Skeletal muscle cell (primary cell): ENCODE data around the gene JMJD1C.

Source experiments
- DNase-seq: peaks from one replicate; pipeline ENCODE4 v3.0.0-alpha.2; 2010; ENCODE audit warnings: low read depth
- H3K4me3 ChIP-seq: 2 replicates; pipeline ENCODE4 v1.5.1; 2011; ENCODE audit warnings: low read depth, mild to moderate bottlenecking, control low read depth, low read length, moderate library complexity

Gene JMJD1C

DNA sequence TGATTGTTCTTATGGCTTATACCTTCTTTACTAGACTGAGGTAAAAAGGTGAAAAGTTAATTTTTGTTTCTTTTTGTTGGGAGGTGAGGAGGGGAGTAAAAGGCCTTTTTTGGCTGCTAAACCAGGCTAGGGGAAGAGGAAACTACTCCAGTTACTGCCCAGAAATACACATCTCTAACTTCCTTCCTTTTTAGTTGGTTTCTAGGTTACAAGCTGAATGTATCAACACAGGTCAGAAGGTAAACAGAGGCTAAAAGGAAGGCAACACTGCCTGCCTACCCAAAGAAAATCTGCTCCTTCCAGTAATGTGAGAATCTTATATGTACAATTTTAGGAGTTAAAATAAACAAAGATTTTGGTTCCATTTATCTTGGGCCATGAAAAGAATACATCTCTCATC lies 192.2 kb downstream of the JMJD1C start:
- H3K4me3 ChIP-seq = no peak overlapping the region
- no peak for DNase-seq

DNA sequence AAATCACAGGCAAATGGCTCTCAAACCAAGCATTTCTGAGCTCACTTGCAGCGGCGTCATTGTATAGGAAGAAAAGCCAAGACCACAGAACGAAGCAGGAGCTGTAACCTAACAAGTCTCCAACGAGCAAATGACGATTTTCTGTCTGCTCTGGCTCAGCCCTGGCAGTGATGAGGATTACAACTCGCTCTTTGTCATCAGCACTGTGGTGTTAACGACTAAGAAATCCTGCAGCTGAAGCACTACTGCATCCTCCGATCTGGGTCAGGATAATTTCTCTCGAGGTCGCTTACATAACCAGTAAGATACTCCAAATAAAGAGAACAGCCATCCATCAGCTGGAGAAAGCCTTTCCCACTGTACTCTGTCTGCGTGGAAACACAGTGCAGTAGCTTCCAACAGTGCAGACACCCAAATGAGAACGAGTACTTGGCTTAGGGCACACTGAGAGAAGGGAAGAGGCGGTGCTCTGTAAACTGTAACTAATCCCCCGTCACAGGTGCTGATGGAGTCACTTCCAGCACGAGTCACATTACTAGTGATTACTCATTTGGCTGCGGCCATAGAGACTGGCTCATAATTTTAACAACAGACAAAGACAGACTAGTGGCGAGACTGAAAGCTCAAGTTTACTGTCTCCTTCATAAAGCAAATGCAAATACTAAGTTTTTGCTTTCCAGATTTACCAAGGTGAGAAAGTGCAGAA lies 196.8 kb downstream of the JMJD1C start:
- DNase-seq = peak; percentile 92
- peak overlapping the region; percentile 67 for H3K4me3 ChIP-seq

DNA sequence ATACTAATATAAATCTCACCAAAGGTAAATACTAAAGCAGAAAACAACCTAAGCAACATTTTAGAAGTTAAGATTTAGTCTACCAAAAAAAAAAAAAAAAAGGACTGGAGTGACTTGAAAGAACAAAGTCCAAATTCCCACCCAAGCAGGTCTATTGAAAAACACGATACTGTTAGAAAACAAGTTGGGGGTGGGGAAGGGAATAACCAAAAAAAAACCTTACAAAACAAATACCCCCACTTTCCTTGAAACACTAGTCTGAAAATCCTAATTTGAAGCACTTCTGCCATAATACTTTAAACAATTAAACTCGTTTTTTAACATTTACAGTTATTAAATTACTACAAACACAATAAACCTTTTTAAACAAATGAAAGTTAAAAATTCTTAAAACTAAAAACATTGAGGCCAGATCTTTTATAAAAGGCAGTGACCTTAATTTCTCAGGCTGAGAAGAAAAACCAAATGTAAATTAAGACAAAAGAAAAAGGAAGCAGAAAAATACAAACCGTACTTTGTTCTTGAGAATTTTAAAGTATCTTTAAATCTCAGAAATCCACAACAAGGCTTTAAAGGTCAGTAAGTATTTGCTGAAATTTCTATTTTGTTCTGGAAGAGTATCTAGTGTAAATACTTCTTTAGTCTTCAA lies 197.5 kb downstream of the JMJD1C start:
- no peak for DNase-seq
- H3K4me3 ChIP-seq = peak overlapping the region; percentile 67

DNA sequence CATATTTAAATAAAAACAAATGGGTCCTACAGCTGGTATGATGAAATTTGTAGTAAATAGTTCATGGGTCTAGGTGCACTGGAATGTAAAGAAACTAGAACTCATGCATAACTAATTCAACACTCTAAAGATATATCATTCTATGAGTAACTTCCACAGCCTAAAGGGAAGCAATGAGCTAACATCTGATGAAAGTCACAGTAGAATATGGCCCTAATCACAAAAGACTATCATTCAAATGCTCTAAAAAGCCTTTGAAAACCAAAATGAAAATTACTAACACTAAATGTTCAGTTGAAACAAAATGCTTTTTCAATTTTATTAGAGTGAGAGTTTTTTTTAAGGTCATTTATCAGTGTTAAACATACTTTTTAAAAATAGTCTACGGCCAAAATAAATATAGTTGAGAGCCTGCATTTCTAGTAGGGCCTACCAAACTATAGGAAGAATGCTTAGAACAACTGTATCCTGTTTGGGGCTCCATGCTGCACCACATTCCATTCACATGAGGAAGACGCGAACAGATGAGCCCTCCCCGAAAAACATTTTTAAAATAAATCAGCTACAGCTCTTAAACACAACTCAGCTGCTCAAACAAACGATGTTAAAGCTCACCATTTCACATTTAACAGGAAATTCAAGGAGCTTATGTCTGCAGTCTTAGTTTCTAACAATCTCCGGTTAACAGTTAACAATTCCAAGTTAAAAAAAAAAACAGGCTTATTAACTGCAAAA lies 198.2 kb downstream of the JMJD1C start:
- peak; percentile 64 for DNase-seq
- peak overlapping the region; percentile 67 for H3K4me3 ChIP-seq

DNA sequence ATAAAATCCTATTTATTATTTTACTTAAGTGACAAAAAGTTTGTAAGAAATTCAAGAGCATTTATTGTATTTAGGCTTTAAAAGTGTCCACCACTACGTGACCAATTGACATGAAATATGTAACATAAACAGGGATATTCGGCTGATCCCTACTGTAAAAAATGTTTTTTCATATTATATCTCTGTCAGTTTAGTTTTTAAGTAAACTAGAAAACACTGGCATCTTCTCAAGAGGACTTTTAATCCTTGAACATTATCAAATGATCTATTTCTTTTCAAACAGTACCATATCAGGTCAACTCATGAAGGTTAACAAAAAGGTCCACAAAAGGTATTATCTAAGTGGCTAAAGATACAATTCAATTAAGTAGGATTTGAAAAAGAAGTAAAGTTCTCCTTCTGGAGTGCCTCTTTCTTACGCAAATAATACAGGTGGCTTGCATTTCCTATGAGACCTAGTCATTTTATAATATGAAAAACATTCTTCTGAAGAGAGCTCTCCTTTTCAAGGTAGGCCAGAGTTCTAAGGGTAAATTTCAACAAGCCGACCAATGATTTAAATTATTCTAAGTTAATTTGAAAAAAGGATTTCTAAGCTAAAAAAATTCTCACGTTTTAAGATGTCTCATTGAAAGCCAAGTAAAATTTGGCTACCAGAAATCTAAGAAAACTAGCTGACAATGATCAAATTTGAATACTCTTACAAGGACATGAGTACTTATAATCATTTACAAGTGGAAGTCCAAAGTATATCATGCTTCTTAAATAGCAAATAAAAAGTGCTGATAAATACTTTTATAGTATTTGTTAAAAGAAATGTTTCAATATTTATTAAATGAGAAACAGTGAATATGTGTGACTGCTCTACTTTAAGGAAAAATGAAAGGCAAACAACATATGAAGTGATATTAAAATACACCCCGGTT lies 199.1 kb downstream of the JMJD1C start:
- no peak for DNase-seq

DNA sequence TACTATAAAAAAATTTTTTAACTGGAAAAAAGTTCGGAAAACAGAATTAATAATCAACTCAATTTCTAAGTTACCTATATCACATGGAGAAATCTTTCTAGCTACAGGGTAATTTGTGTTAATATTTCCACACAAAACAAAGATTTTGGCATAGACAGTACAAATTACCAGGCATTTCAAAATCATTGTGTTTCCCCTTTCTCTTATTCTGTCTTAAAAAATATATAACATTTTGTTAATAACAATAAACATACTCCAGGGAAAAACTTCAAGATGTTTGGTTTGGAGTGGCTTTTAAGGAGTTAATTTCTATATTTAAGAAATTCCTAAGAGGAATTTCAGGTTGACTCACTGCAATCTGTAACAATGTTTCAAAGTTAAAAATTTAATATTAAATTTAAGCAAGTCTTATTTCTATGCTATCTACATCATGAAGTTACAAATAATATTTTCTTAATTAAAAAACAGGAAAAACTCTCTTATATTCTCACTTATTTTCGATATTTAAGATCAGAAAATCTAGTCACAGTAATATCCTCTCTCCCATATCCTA lies 200.0 kb downstream of the JMJD1C start:
- peak overlapping the region; percentile 67 for H3K4me3 ChIP-seq
- DNase-seq = no peak

More for the DNA sequence above, 199.1 kb downstream of the JMJD1C start:
- peak overlapping the region; percentile 67 for H3K4me3 ChIP-seq

DNA sequence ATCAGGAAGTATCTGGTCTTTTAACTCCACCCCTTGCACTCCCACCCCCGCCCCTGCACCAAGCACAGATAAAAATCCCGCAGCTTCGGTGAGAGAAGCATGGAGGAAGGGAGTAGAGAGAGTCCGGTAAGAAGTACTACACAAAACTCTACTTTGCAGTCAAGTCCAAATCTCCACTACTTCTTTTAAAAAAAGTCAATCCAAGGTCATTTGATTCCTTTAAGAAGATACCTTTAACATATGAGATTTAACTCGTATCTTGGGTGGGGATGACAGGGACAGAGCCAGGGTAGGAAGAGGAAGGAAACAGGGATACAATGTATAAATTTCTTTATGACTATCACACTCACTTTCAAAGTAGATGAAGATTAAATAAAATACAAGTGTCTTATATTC lies 200.6 kb downstream of the JMJD1C start:
- H3K4me3 ChIP-seq = peak overlapping the region; percentile 67
- DNase-seq = peak; percentile 33

DNA sequence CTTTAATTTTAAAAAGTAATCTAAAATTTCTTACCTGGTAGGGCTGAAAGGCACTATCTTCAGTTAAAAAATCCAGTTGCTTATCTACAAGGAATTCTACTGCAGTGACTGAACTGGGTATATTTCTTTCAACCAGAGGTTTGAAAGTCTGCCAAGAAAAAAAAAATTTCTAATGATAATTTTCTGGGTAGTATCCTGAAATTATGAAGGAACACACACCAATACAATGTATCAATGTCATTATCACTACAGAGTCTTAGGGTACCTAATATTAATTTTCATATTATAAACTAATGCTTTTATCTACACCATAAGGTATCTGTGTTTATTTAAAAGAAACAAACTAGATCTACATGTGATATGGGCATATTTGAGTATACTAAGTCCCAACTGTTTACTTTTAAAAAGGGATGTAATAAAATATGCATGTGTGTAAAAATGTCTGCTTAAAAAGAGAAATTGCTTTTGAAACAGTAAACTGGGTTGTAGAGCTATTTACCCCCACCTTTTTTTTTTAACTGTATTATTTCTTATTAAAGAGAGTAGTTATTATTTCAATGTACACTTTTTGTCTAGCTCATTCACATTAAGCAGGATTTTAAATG lies 201.1 kb downstream of the JMJD1C start:
- no peak for DNase-seq
- H3K4me3 ChIP-seq = peak overlapping the region; percentile 67

DNA sequence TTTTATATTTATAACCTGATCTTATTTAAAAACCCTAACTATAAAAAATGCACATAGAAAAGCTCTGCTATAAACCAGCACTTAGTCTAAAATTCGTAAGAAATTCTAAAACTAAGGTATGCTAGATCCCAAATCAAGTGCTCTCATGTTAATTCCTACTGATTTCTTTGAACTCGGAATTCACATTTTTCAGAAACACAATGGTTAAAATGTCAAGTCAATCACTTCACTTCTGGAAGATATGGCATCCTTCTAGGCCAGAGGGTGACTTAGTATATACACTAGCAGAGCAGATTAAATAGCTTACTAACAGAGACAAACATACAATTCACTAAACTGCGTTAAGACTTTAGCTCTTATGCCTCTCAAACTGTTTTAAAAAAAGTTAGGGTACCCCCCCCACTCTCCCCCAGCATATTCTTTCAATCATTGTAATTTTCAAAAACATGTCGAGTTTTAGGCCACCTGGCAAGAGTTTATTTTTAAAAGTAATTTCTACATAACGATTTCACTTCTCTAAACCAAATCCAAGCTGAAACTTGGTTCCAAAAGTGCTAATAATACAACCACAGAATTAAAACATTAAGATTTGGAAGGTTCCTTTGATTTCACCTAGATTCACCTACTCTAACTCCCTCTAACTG lies 203.2 kb downstream of the JMJD1C start:
- no peak for DNase-seq
- no peak overlapping the region for H3K4me3 ChIP-seq

DNA sequence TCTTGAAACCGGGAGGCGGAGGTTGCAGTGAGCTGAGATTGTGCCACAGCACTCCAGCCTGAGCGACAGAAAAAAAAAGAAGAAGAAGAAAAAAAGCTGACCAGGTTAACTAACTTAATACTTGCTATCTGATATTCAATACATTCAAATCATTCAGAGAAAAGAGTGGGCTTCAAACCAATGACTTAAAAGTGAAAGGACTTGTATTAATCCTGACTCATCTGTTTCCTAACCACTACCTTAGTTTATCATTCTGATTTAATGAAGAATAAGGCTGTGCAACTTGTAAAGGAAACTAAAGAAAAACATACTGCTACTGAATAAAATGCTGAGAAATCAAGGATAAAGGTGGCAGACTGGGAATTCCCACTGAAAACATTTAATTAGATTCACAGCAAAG lies 204.3 kb downstream of the JMJD1C start:
- no peak for DNase-seq
- no peak overlapping the region for H3K4me3 ChIP-seq

DNA sequence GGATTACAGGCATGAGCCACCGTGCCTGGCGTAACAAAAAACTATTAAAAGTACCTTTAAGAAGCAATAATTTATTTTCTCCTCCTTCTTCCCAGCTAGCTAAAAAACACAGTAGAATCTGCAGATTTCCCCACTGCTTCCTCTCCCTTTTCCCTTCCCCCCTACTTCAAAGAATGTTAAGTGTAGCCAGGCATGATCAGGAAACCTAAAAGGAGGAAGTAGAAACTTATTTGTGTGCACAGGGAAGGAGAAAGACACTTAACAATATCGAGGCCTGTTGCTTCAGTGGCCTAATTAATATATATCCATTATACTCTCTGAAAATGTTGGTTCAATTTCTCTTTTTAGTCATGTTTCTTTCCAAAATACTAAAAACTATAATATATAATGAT lies 204.9 kb downstream of the JMJD1C start:
- no peak for DNase-seq
- no peak overlapping the region for H3K4me3 ChIP-seq

DNA sequence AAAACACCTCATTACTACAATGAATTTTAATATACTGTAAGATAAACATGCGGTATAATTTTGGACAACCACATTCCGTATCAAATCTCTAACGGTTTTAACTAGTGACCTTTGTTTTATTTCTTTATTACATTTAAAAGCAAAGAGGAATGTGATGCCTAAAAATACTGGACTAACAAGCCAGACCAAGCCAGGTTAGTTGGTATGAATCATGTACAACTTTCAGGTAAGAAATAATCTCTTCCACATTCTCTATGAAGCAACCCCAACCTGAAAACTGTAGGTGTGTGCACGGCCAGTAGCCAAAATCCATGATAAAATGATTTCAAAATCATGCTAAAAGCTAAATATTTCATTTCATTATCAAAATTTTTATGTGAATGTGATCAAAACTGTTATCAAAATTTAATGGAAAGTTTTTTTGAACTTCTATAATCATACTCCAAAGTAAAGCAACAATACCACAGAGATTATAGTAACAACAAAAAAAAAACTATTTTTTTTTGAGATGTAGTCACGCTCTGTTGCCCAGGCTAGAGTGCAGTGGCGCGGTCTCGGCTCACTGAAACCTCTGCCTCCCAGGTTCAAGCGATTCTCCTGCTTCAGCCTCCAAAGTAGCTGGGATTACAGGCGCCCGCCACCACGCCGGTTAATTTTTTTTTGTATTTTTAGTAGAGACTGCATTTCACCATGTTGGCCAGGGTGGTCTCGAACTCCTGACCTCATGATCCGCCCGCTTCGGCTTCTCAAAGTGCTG lies 205.5 kb downstream of the JMJD1C start:
- H3K4me3 ChIP-seq = no peak overlapping the region
- DNase-seq = no peak

DNA sequence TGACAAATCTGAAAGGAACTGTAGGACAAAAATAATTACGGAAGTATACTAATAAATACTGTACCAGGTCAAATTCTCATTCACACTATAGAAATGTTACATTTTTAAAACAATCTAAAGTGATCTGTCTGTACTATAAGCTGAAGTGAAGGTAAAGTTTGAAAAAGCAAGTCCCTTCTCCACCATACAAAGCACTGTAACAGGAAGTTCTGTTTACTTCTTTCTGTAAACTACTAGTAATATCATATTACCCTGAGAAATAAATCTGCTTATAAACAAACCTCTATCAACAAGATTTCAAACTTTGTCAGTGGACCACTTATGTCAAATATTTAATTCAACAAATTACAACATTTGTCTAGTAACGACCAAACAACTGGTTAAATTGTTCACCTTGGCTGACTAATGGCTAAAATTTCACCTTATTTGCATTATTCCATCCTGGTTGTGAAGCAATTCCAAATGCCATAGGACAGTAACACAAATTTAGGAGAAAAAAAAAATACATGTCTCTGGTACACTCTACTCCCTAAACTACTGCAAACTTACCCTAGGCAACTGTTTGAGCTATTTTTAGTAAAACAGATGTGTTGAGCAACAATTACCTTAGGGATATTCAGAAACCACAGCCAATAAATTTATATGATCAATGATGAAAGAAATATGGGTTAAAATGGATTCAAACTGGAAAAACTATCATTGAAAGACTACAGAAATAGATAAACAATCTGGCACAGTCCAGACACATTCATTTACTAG lies 206.7 kb downstream of the JMJD1C start:
- no peak for DNase-seq
- no peak overlapping the region for H3K4me3 ChIP-seq

DNA sequence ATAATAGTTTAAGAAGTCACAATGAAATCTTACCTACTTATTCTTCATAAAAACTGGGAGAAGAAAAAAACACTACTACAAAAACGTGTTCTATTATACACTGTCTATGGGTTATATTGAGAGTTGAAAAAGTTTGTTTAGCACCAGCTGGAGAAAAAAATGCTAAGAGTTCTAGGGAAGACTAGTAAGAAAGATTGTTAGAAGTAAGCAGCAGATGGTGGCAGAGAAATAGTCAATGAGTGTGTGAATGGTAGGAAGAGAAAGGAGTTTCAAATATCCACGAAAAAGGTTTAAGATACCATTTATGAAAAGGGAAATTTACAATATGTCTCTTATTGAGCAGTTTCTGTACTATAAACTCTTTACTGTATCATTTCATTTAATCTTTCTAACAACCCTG lies 208.0 kb downstream of the JMJD1C start:
- DNase-seq = no peak
- H3K4me3 ChIP-seq = no peak overlapping the region

DNA sequence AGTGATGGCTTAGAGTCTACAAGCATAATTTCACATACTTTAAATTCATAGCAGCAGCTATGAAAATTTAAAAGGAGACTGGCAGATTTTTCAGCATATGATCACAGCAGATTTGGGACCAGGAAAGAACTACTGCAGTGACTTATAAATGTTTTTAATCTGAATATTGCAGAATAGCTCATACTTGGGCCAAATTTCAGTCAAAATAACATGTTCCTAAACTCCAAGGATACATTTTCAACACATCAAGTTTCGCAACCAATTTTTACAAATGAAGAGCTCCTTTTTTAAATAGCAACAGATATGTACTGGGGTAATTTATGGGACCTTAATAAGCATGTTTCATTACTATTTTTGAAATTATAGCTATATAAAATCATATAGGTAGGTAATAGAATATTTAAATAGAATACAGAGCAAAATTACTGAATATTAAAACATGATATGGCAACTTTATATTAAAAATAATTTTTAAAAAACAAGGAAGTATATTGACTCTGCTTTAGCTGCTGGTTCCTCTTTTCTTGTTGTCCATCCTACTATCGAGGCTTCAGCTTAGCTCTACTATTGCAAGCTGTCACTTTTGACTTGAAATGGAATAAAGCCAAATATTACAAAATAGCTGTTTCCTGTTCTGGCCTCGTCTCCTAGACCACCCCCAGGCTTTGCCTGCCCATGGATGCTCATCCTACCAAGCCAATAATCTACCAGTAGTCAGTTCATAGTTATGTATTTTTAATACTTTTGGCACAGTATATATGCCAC lies 209.6 kb downstream of the JMJD1C start:
- H3K4me3 ChIP-seq = no peak overlapping the region
- DNase-seq = peak; percentile 20

DNA sequence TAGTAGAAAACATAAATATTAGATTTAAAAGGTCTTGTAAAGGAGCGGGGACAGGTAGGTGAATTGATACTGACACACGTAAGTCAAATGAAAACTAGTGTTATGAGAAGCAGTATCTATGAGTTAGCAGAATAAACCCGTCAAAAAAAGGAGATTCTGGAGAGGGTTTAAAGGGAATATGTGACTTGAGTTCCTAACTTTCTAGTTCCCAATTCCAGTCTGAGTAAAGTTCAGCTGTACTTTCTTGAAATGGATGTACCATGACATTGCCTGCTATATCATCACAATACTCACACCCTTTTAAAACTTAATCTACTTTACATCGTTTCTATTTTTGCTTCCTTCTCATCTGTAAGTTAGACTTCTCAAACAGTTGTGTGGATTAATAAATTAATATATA lies 210.5 kb downstream of the JMJD1C start:
- no peak overlapping the region for H3K4me3 ChIP-seq
- no peak for DNase-seq
